Stomach (tissue), 4 donors: Measurements from ENCODE around the gene PRPS1.

Experiments used
- EP300 ChIP-seq: sonication (generic); formaldehyde crosslinking; IDR thresholded peaks from one replicate; pipeline ENCODE4 v1.6.1; 2017; ENCODE audit warnings: antibody characterized with exemption
- POLR2A ChIP-seq, 4 donors: fragments of 450-650 bp; IDR thresholded peaks; one replicate each; pipeline ENCODE4 v1.6.1; 2016; ENCODE audit warnings: antibody characterized with exemption in 4 of 4, control low read depth in 2 of 4, mild to moderate bottlenecking in 1 of 4, moderate library complexity in 1 of 4
- POLR2AphosphoS5 ChIP-seq, 3 donors: sonication (generic); formaldehyde crosslinking; IDR thresholded peaks; one replicate each; pipeline ENCODE4 v1.6.1; 2016; ENCODE audit warnings: antibody characterized with exemption in 3 of 3
- TF ChIP-seq, protein P1 (sequence below), 7 experiments: fragments of 450-650 bp in 4 of 7; fragments of 200-600 bp in 3 of 7; sonication (generic) in 3 of 7; IDR thresholded peaks; one replicate each; pipeline ENCODE4 v1.5.1; 2016 to 2019; ENCODE audit warnings: antibody characterized with exemption in 7 of 7, control low read depth in 2 of 7, mild to moderate bottlenecking in 1 of 7

DNA sequence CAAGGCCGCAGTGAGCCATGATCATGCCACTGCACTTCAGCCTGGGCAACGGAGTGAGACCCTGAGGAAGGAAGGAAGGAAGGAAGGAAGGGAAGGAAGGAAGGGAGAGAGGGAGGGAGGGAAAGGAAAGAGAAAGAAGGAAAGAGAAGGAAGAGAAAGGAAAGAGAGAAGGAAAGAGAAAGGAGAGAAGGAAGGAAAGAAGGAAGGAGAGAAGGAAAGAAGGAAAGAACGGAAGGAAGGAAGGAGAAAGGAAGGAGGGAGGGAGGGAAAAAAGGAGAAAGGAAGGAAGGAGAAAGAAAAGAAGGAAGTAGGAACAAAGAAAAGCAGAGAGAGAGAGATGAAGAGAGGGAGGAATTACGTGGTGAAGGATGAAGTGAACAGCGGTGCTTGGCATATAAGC is 30.4 kb downstream of the PRPS1 start:
- TF ChIP-seq, protein P1, sequence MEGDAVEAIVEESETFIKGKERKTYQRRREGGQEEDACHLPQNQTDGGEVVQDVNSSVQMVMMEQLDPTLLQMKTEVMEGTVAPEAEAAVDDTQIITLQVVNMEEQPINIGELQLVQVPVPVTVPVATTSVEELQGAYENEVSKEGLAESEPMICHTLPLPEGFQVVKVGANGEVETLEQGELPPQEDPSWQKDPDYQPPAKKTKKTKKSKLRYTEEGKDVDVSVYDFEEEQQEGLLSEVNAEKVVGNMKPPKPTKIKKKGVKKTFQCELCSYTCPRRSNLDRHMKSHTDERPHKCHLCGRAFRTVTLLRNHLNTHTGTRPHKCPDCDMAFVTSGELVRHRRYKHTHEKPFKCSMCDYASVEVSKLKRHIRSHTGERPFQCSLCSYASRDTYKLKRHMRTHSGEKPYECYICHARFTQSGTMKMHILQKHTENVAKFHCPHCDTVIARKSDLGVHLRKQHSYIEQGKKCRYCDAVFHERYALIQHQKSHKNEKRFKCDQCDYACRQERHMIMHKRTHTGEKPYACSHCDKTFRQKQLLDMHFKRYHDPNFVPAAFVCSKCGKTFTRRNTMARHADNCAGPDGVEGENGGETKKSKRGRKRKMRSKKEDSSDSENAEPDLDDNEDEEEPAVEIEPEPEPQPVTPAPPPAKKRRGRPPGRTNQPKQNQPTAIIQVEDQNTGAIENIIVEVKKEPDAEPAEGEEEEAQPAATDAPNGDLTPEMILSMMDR (IDR thresholded peaks at IDR 0.05): no peak
- TF ChIP-seq POLR2A (IDR thresholded peaks at IDR 0.05): no peak
- no peak for TF ChIP-seq POLR2AphosphoS5 (IDR thresholded peaks at IDR 0.05)
- TF ChIP-seq EP300: no peak
